GM19351 (cell line): ENCODE results near the gene ZSWIM3.
"Not testable (repeated sequence)": the region's sequence is repeated elsewhere in the genome, so short reads cannot be mapped to it uniquely, and the experiment has no call there.

ENCODE experiments used
- ATAC-seq: cut with Tn5 transposase; IDR thresholded peaks from one replicate; pipeline ENCODE4 v1.9.1; 2021; ENCODE audit warnings: mild to moderate bottlenecking, moderate library complexity; ENCODE audit not compliant: unreplicated experiment

The ZSWIM3 gene

DNA sequence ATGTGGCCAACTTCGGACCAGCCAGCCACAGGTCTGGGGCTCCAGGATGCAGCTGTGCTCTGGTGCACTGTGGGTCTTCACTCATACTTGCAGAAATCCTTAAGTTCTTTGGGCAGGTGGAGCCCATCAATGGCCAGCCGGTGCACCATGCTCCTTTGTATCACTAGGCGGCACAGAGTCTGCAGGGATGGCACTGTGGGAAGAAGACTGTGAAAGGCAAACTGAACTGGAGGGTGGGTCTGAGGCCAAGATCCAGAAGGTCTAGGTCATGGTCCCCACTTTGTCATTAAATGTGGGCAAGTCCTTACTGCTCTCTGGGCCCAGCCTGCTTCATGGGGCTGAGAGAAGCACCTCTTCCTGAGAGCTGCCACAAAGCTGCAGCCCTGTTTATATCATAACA is 31.3 kb downstream of the ZSWIM3 start:
- no peak for ATAC-seq

GRCh38 chr20:45890077-45890984 is 32.9 kb downstream of the ZSWIM3 start:
- ATAC-seq, result peak; percentile 41

DNA sequence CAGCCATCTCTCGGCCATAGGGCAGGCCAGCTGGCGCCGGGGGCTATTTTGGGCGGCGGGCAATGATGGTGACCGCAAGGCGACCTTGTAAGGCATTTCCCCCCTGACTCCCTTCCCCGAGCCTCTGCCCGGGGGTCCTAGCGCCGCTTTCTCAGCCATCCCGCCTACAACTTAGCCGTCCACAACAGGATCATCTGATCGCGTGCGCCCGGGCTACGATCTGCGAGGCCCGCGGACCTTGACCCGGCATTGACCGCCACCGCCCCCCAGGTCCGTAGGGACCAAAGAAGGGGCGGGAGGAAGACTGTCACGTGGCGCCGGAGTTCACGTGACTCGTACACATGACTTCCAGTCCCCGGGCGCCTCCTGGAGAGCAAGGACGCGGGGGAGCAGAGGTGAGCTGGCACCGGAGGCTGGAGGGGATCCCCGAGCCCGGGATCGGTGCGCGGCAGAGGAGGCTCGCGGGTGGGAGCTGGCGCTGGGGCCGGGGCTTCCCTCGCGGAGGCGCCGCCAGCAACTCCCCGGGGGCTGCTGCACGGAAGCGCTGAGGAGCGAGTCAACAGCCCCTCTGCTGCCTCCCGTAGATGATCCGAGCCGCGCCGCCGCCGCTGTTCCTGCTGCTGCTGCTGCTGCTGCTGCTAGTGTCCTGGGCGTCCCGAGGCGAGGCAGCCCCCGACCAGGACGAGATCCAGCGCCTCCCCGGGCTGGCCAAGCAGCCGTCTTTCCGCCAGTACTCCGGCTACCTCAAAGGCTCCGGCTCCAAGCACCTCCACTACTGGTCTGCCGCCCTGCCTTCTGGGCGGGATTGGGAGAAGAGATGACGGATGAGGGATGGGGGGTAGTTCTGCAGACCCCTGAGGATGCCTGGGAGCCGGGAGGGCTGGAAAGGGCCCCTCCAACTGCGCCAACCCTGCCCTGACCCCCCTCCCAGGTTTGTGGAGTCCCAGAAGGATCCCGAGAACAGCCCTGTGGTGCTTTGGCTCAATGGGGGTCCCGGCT is 33.9 kb downstream of the ZSWIM3 start, which contains the start of the genes CTSA and NEURL2:
Gene CTSA (plus strand): TSS at position 351 of the 999 bp plus-strand sequence. CDS start 234 bp downstream, at position 585.
Gene NEURL2 (minus strand): TSS at position 224 of the 999 bp plus-strand sequence. CDS start 217 bp downstream, at position 7.
- ATAC-seq, result peak; percentile 82

GRCh38 chr20:45892049-45892825 is 34.8 kb downstream of the ZSWIM3 start:
- no peak for ATAC-seq

- ATAC-seq, result no peak
Observed at GRCh38 chr20:45892828-45893500, 35.5 kb downstream of the ZSWIM3 start.

- ATAC-seq, result no peak
Observed at GRCh38 chr20:45893831-45894230, 36.4 kb downstream of the ZSWIM3 start.

GRCh38 chr20:45894797-45895196 is 37.4 kb downstream of the ZSWIM3 start:
- ATAC-seq, result no peak

GRCh38 chr20:45896641-45897161 is 39.3 kb downstream of the ZSWIM3 start:
- ATAC-seq, result no peak

DNA sequence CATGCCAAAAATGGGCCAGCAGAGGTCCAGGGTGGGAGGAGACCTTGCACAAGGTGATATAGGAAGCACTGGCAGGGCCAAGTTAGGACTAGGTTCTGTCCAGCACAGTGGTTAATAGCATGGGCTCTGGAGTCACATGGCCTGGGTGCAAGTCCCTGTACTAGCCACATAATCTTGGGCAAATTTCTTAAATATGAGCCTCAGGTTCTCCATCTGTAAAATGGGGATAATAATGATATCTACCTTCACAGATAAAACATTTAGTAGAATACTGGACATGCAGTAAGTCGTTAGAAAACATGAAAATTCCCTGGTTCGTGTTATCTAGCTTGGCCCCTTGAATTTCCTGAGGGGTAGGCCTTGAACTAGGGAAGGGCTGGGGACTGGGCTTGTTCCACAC is 39.9 kb downstream of the ZSWIM3 start:
- no peak for ATAC-seq

- no peak for ATAC-seq
Observed at GRCh38 chr20:45897692-45898091, 40.3 kb downstream of the ZSWIM3 start.

DNA sequence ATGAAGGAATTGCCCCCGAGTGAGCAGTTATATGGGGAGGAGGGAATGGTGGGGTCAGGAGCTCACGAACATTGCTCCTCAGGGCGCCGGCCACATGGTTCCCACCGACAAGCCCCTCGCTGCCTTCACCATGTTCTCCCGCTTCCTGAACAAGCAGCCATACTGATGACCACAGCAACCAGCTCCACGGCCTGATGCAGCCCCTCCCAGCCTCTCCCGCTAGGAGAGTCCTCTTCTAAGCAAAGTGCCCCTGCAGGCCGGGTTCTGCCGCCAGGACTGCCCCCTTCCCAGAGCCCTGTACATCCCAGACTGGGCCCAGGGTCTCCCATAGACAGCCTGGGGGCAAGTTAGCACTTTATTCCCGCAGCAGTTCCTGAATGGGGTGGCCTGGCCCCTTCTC is 40.9 kb downstream of the ZSWIM3 start:
- ATAC-seq, result no peak

DNA sequence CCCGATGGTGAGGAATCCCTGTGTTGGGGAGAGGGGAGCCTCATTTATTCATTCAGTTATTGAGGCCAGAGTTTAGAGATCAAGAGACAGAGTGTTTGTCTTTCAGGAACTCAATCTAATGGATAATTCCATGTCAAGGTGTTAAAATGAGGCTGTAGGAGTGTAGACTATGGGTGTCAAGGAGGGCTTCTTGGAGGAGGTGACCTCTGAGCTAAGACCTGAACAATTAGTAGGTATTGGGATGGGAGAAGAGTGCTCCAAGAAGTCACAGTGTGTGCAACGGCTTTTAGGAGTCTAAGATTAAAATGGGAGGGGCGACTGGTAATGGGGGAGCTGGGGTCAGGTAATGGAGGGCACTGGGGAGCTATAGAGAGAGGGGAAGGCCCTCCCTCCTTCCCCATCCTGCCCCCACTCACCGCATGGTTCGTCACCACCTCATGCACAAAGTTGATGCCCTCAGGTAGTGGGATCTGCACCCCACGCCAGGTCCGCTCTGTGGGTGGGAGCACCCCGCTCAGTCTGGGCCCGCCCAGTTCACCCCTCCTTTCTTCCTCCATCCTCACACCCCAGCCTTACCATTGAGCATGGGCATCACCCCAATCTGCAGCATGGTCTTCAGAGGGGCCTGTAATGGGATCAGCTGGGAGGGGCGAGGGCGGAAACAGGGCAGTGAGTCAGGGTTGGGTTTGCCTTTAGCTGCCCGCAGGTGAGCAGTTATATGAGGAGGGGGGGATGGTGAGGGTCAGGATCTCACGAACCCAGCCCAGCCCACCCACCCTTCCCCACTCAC is 41.8 kb downstream of the ZSWIM3 start:
- ATAC-seq, result no peak

GRCh38 chr20:45901332-45901731 is 43.9 kb downstream of the ZSWIM3 start:
- not testable (repeated sequence) for ATAC-seq

GRCh38 chr20:45902199-45902701 is 44.8 kb downstream of the ZSWIM3 start:
- ATAC-seq, result no peak

GRCh38 chr20:45904583-45905504 is 47.4 kb downstream of the ZSWIM3 start:
- no peak for ATAC-seq

DNA sequence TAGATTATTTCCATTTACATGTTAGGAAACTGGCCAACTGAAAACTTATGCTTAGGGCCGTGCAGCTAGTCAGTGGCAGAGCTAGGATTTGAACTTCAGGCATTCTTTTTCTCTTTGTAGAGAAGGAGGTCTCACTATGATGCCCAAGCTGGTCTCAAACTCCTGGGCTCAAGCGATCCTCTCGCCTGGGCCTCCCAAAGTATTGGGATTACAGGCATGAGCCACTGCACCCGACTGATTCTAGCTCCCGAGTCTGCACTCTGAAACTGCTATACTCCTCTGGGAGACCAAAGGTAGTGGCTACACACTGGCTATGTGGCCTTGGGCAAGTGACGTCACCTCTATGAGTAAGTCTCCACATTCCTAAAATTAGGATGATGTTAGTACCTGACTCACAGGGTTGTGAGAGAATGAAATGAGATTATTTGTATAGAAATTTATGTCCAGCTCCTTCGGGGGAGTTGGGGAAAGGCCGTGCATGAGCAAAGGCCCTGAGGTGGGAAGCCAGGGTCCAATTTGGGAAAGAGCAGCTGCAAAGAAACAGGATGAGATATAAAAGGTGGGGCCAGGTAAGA is 48.2 kb downstream of the ZSWIM3 start:
- no peak for ATAC-seq

DNA sequence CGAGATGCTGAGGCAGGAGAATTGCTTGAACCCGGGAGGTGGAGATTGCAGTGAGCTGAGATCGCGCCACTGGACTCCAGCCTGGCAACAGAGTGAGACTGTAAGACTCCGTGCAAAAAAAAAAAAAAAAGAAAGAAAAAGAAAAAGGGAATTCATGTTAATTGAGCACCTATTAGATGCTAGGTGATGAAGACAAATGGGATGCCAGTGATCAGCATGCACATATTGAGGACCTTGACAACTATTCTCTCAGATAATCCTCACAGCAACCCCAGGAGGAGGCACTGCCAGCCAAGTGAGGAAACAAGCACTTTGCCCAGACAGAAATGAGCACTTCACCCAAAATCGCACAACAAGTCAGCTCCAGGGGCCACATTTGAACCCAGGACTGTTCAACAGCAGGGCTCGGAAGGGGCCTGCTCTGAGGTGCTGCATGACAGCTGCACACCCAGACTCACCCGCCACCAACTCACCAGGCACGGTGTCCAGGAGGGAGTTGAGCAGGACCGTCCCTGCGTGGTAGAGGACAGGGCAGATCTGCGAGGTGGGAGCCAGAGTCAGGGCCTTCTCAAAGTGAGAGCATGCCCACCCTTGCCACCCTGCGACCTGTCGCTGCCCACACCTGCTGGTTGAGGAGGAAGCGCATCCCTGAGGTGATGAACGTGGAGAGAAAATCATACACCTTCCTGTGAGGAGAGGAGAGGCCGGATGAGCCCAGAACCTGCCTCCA is 50.0 kb downstream of the ZSWIM3 start:
- no peak for ATAC-seq
